GM18867 (cell line): ENCODE data around the gene GAK.

Experiments
- ATAC-seq: cut with Tn5 transposase; IDR thresholded peaks from one replicate; pipeline ENCODE4 v1.9.1; 2021; ENCODE audit warnings: mild to moderate bottlenecking, moderate library complexity; ENCODE audit not compliant: unreplicated experiment

The GAK gene

DNA sequence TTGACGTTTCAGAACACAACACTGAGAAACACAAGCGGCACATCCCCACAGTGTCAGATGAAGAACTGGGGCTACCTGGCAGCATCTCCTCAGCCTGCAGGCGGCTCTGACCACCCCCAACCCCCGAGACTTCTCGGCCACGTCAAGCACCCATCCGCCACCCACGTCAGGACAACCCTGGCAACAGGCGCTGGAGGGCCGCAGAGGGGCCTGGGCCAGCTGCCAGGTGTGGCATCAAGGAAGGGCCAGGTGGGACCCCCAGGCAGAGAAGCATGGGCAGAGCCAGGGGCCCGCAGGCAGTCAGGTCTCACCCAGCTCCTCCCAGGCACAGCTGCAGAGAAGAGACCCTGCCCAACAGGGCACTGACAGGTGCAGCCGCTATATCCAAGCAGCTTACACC lies 22.3 kb downstream of the GAK start:
- ATAC-seq = no peak

DNA sequence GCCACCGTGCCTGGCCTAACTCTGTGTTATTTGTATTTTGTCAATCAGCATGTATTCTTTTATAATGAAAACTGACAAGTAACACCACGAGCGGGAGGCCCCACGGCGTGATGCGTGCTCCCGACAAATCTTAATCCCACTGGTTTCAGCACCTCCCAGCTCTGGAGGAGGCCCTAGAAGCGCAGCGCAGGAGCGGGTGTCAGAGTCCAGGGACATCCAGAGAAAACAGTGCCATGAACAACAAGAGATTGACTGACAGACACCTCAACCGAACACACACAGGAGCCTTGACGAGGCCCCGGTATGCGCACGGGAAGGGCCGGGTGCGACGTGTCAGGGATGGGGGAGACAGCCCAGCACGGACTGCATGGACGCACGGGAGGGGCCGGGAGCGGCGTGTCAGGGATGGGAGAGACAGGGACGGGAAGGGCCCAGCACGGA lies 23.0 kb downstream of the GAK start:
- ATAC-seq = no peak

DNA sequence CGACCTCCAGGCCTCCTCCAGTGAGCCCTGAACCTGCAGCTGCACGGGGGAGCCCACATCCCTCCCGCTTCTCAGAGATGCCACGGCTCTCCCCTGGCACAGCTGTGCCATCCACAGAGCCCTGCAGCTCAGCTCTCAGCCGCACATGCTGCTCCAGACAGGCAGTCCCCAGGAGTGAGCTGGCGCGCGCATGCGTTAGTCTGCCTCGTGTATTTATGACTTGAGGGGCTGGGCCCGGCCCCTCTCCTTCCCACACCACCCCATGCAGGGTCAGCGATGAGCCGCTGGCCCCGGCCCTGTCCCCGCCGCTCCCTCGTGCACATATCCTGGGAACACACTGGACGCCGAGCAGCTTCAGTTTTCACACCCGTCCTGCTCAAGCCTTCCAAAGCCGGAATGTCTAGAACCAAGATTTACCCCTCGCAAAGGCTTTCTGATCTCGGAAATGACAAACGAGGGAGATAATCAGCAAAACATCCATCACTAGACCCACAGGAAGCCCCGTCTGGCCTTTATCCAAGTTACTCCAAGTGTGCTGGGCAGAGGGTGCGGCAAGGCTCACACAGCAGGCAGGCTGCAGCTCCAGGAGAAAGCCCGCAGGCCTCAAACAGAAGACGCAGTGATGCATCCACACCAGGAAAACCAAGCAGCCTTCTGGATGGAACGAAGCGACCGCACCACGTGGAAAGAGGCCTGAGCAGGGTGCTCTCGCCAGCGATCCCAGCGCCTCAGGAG lies 24.3 kb downstream of the GAK start:
- ATAC-seq = no peak

DNA sequence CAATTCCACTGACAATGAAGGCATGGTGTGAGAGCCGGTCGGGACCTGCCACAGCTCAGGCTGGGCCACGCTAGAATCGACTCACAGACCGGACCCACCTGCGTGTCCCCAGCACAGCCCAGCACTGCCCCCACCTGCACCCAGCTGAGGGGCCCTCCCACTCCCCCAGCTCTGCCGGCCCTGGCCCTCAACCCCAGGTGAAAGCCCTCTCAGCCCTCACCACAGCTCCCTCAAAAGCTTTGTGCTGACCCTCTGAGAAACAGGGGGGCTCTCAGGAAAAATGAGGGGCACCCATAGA lies 25.1 kb downstream of the GAK start:
- ATAC-seq = no peak

DNA sequence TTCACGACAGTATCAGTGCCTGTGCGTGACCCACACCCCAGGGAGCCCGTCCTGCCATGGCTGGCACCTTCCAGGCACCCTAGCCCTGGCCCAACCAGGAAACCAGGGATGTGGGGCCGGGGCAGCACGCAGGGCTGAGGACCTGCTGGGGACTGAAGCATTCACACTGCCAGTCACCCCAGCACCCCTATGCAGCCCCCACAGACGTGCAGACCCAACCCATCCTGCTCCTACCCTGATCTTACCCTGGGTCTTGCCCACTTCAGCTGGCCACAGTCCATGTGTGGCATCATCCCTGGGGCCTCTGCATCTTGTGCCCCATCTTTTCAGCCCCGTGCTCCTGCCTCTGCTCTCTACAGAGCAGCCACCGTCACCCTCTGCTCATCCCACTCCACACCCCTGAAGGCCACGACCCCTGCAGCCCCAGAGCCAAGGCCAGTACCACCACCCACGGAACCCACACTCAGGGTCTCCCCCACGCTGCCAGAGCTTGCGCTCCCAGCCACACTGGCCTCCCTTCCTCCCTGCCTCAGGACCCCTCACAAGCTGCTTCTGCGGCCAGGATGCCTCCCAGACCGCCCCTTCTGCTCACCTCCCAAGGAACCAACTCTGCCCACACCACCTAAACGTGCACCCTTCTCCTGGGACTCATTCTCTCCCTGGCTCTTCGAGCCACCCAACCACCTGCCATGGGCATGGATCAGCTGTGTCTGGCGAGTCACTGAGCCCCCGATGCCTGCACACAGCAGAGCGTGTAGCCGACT lies 25.6 kb downstream of the GAK start:
- no peak for ATAC-seq

DNA sequence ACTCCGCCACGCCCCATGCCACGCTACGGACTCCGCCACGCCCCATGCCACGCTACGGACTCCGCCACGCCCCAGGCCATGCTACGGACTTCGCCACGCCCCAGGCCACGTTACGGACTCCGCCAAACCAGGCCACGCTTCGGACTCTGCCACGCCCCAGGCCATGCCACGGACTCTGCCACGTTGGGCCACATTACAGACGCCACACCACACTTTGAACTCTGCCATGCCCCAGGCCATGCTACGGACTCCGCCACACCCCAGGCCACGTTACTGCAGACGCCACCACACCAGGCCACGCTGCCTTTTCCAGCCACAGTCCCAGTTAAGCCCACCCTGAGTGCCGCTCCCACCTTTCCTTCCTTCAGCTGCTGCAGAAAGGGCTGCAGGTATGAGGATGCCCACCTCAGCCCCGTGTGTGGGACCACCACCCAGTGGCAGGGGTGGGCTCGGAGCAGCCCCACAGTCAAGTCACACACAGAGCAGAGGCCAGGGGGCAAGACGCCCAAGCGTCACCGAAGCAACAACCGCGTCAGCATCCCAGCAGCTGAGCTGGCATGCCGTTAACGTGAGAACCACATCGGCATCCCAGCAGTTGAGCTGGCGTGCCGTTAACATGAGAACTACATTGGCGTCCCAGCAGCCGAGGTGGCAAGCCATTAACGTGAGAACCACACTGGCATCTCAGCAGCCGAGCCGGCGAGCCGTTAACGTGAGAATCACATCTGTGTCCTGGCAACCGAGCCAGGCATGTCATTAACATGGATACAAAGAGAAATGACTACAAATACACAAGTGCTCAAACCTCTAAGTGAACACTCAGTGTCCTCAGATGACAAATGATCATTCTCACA lies 26.4 kb downstream of the GAK start:
- no peak for ATAC-seq

DNA sequence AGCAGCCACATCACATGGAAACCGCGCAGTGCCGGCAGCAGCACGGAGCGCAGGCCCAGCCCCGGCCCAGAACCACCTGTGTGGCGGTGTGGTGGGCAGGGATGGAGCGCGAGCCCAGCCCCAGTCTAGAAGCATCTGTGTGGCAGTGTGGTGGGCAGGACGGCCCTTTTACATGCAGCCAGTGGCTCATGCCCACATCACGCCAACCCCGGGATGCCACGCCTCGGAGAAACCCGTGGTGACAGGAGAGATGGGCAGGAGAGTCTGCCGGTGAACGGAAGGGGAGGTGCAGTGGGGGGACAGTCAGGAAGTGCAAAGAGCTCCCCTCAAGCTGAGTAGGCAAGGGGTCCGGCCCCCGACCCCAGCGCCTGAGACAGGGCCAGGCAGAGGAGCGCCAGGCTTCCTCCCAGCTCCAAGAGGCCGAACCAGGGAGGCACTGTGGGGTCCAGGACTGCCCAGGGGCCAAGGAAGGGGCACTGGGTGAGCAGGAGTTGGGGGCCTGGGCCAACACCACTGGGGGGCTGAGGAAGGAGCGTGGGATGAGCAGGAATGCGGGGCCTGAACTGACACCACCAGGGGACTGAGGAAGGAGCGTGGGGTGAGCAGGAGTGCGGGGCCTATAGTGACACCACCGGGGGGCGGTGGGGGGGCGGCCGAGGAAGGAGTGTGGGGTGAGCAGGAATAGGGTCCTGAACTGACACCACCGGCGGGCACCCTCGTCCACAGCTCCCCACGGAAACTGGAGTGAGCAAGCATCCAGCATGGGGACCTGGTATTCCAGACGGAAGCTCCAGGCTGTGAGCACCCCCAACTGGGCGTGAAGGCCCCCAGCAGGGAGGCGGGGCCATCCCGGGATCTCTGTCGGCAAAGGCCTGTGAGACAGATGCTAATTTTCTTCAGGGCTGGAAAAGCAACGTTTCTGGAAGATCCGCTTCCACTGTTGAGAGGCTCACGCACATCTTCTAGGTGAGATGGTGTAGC lies 28.8 kb downstream of the GAK start:
- ATAC-seq = no peak

DNA sequence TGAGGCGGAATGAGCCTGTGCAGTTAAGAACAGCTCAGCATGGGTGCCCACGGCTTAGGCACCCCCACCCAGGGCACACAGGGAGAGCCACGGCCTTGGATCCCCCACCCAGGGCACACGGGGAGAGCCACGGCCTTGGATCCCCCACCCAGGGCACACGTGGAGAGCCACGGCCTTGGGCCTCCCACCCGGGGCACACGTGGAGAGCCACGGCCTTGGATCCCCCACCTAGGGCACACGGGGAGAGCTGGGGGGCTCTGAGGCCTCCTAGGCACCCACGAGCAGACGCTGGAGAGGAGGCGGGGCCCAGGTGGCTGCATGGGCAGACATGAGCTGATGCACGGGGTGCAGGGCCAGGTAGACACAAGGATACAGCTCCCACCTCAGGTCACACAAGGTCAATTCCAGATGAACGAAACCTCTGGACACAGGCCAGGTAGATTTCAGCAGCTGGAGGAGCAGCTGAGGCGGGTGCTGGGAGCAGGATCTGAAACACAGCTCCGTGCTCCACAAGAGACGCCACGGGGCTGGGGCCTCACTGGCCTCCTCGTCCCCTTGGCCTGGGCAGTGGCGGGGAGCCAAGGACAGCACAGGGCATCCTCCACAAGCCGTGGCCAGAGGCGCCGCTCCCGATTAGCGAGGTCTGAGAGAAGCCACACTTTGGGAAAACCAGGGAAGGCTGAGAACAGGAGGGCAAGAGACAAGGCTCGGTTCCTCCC lies 30.8 kb downstream of the GAK start:
- no peak for ATAC-seq

DNA sequence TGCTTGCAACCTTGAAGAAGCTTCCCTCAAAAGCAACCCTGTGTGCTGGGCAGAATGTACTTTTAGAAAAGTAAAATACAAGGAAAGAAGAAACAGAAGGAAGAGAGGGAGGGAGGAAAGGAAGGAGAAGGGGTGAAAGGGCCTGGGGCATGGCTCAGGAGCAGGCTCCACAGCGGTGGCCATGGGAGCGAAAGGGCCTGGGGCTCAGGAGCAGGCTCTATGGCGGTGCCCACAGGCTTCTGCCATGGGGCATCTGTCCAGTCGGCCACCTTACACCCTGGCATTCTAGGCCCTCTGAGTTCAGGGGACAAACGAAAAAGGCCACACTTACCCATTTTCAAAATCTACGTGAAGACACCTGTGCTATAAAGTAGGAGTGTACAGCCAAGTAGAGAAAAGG lies 31.4 kb downstream of the GAK start:
- no peak for ATAC-seq

DNA sequence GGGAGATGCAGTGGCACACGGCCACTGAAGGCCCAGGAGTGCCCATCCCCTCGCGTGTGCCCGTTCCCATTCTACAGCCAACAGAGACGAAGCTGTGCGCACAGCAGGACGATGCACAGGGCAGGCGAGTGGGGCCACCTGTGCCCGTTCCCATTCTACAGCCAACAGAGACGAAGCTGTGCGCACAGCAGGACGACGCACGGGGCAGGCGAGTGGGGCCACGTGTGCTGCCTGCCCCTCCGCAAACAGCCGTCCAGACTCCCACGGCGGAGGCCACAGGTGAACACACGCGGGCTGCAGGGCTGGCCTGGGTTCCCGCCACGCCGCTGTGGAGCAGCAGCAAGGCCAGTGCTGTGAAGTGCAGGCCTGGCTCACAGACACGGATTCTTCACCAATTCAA lies 32.0 kb downstream of the GAK start:
- ATAC-seq = no peak

DNA sequence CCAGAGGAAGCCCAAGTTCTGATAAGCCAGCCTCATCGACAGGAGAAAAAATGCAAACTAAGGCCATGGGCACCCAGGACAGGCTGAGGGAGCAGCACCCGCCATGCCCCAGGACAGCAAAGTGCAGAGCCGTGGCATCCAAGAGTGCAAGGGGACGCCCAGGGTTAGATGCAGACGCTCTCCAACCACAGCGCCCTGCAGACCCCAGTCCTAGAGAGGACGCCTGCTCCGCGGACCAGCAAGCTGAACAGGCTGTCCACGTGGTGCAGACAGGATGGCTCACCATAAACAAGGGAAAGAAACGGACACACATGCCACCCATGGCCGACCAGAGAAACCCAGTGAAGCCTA lies 32.6 kb downstream of the GAK start:
- no peak for ATAC-seq

DNA sequence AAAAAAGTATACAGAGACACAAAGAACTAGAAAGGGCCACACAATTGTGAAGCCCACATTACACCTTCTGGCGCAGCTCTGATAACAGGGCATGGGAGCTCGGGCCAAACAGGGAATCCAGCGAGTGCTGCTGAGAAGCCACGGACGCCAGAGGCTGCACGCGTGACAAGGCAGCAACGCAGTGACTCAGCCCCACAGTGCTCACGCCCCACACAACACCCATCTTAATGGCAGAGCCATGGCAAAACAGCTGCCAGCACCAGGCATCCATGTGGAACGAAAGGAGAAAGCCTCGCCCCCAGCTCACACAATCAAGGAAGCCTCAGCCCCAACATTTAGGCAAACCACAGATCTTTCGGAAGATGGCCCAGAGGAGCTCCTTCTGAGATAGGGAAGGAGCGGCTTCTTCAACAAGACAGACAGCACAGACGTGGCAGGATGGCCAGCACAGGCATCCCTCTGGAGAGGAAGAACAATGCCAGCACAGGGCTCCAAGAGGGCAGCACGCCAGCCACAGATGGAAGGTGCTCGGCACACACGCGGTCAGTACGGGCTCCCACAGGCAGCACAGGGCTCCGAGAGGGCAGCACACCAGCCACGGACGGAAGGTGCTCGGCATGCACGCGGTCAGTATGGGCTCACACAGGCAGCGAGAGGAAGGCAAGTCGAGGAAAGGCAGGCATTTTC lies 33.1 kb downstream of the GAK start:
- no peak for ATAC-seq

DNA sequence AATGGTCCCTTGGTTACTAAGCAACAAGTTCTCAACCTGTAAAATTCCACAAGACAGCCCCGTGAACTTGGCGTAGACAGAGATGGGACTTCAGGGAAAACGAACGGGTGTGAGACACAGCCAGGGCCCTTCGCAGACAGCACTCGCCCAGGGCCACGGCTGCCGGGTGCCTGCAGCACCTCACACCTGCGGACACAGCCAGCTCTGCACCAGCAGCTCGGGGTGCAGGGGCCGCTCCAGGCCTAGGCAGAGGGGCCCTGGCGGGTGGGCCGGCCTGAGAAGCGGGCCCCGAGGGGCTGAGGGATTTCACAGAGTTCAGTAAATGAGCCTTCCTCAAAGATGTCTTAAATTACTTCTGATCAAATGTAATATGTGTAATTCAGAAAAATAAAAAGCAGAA lies 34.0 kb downstream of the GAK start:
- no peak for ATAC-seq

DNA sequence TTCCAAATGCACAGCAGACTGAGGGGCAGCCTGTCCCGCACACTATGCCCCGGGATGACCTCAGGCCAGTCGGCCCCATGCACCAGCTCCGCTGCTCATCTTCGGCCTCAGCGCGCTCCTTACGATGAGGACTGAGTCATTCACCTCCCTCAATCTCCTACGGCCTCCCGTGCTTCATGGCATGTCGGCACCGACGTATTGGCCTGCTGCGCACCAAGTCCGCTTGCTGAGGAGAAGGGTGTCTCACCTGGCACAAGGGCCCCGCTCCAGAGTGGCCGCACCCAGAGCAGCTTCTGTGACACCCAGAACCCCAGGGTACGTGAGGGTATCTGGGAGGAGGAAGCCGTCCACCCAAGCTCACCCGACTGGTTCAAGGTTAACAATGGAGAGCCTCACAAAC lies 35.5 kb downstream of the GAK start:
- ATAC-seq = no peak

DNA sequence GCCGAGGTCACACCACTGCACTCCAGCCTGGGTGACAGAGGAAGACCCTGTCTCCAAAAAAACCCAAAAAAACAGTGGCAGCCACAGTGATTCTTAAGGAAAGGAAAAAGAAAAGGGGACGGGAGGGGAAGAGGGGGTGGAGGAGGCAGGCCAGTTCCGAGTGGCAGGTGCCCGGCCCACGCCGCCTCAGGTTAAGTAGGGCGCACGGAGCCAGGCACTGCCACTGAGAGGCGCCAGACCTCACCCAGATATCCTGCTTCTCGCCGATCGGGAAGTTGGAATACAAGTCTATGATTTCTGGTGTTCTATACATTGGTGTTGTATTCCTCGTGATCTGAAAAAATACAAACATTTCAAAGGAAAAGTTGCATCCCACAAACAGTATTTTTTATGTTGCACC lies 35.9 kb downstream of the GAK start:
- no peak for ATAC-seq

DNA sequence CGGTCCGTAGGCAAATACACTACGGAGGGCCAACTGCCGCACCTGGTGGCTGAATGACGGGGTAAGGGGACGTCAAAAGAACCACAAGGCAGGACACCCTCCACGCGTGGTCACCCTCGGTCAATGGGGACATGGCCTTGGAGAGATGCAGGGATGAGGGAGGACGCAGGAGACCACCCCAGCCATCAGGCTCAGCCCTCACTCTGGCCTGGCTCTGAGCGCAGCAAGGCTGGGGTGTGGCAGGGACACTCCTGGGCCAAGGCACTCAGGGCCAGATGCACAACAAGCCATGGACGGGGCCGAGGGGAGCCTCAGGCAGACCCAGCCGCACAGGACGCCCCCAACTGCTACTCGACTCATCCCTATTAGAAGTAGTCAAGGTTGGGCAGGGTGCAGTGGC lies 36.5 kb downstream of the GAK start:
- no peak for ATAC-seq

DNA sequence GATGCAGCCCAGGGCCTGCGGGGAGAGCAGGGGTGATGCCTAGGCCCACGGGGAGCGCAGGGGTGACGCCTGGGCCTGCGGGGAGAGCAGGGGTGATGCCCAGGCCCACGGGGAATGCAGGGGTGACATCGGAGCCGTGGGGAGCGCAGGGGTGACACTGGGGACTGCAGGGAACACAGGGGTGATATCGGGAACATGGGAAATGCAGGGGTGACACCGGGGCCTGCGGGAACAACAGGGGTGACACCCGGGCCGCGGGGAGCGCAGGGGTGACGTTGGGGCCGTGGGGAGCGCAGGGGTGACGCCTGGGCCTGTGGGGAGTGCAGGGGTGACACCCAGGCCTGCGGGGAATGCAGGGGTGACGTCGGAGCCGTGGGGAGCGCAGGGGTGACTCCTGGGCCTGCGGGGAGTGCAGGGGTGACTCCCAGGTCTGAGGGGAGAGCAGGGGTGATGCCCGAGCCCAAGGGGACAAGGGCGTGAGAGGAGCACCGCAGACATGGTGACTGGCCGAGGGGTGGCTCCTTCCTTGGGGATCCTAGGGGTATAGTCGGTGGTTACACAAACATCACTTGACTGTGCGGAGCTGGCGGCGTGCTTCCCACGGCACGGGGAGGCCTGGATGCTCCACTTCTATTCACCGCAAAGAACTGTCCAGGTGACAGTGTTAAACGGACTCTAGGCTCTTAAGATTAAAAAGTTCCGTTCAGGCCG lies 38.0 kb downstream of the GAK start:
- no peak for ATAC-seq

DNA sequence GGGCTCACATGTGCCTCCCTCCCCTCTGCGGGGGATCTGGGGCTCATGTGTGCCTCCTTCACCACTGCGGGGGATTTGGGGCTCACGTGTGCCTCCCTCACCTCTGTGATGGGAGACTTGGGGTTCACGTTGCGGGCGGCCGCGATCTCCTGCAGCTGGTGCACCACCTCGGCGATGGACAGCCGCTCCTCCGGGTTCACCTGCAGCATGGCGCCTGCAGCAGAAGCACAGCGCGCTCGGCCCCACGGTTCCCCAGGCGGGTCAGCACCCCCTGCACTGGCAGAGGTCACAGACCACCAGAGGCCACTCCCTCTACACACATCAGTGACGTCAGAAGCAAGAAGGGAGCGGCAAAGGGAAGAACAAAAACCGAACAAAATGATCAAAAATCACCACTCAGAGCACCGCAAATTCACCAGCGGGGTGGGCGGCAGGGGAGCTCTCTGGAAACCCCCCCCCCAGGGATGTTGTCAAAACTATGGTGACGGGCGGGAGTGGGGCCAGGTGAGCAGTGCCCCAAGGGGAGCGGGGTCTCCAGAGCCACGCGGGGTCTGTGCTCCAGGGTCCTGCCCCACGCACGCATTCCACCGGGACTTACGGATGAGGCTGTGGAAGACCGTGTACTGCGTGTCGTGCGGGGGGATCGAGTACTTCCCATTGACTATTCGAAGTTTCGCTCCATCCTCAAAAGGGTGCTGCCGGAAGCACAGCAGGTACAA lies 38.7 kb downstream of the GAK start:
- no peak for ATAC-seq
